Neural cell (in vitro differentiated cells): ENCODE results near the gene YWHAG. TPM values are rescaled to one million over a fixed set of nuclear protein-coding genes. Genes with fewer than 3 reads are reported as not detected.

Source experiments
- H2AFZ ChIP-seq: fragments of 200-600, 300-800 bp; sonication (generic), shearing (Covaris generic); 2 replicates; pipeline ENCODE4 v1.6.0; 2014; ENCODE audit warnings: low read depth, mild to moderate bottlenecking, antibody characterized with exemption, low read length, moderate library complexity
- H3F3A ChIP-seq: fragments of 200-600 bp; shearing (Covaris generic); 2 replicates; pipeline ENCODE4 v1.6.1; 2016; ENCODE audit warnings: mild to moderate bottlenecking, moderate library complexity, mixed read lengths, antibody characterized with exemption, low read length; ENCODE audit not compliant: insufficient read depth, poor library complexity, severe bottlenecking
- H3K27ac ChIP-seq: fragments of 200-600, 300-800 bp; sonication (generic), shearing (Covaris generic); 2 replicates; pipeline ENCODE4 v1.5.1; 2014; ENCODE audit warnings: mild to moderate bottlenecking, low read length, moderate library complexity
- H3K27me3 ChIP-seq: fragments of 300-800, 200-600 bp; sonication (generic), shearing (Covaris generic); 2 replicates; pipeline ENCODE4 v1.6.0; 2014; ENCODE audit warnings: mild to moderate bottlenecking, low read depth, low read length, moderate library complexity; ENCODE audit not compliant: insufficient read depth
- H3K36me3 ChIP-seq: fragments of 300-800, 200-600 bp; sonication (generic), shearing (Covaris generic); 2 replicates; pipeline ENCODE4 v1.5.1; 2014; ENCODE audit warnings: mild to moderate bottlenecking, antibody characterized with exemption, low read length, moderate library complexity; ENCODE audit not compliant: insufficient read depth
- H3K4me2 ChIP-seq: fragments of 300-800, 200-600 bp; sonication (generic), shearing (Covaris generic); 2 replicates; pipeline ENCODE4 v1.6.0; 2014; ENCODE audit warnings: mild to moderate bottlenecking, low read length
- H3K4me3 ChIP-seq: fragments of 300-800, 200-600 bp; sonication (generic), shearing (Covaris generic); 2 replicates; pipeline ENCODE4 v1.5.1; 2014; ENCODE audit warnings: mild to moderate bottlenecking, low read length, moderate library complexity
- H3K79me2 ChIP-seq: fragments of 200-600 bp; shearing (Covaris generic); replicated peaks from 2 replicates; pipeline ENCODE4 v1.6.0; 2014; ENCODE audit warnings: mild to moderate bottlenecking, low read length, moderate library complexity; ENCODE audit not compliant: insufficient read depth
- H3K9ac ChIP-seq: fragments of 300-800, 200-600 bp; sonication (generic), shearing (Covaris generic); 2 replicates; pipeline ENCODE4 v1.6.1; 2016; ENCODE audit warnings: mild to moderate bottlenecking, low read length, mixed read lengths
- H3K9me2 ChIP-seq: fragments of 200-600 bp; shearing (Covaris generic); 2 replicates; pipeline ENCODE4 v1.6.1; 2016; ENCODE audit warnings: mild to moderate bottlenecking, low read length, mixed read lengths; ENCODE audit not compliant: insufficient read depth
- H3K9me3 ChIP-seq: fragments of 200-600, 300-800 bp; sonication (generic), shearing (Covaris generic); 2 replicates; pipeline ENCODE4 v1.6.1; 2016; ENCODE audit warnings: mild to moderate bottlenecking, mixed run types, low read length, moderate library complexity, mixed read lengths
- H4K20me1 ChIP-seq: fragments of 200-600 bp; shearing (Covaris generic); 2 replicates; pipeline ENCODE4 v1.6.1; 2016; ENCODE audit warnings: mild to moderate bottlenecking, mixed run types; ENCODE audit not compliant: insufficient read depth
- EP300 ChIP-seq: fragments of 450-650 bp; conservative IDR thresholded peaks from 2 replicates; pipeline ENCODE4 v1.6.1; 2014; ENCODE audit warnings: antibody characterized with exemption, mild to moderate bottlenecking, moderate library complexity; ENCODE audit not compliant: poor library complexity, severe bottlenecking
- EZH2 ChIP-seq: fragments of 200-600, 300-800 bp; shearing (Covaris generic), sonication (generic); IDR thresholded peaks from 2 replicates; pipeline ENCODE4 v1.6.1; 2014; ENCODE audit warnings: antibody characterized with exemption, low read length, borderline replicate concordance, mild to moderate bottlenecking; ENCODE audit not compliant: insufficient read depth, poor library complexity, severe bottlenecking
- MXI1 ChIP-seq: fragments of 450-650 bp; conservative IDR thresholded peaks from 2 replicates; pipeline ENCODE4 v1.6.1; 2014; ENCODE audit warnings: antibody characterized with exemption, mild to moderate bottlenecking; ENCODE audit not compliant: poor library complexity, severe bottlenecking
- POLR2AphosphoS5 ChIP-seq: IDR thresholded peaks from 2 replicates; pipeline ENCODE4 v1.6.1; 2012
- RAD21 ChIP-seq: fragments of 450-650 bp; conservative IDR thresholded peaks from 2 replicates; pipeline ENCODE4 v1.6.1; 2014; ENCODE audit warnings: antibody characterized with exemption, mild to moderate bottlenecking, moderate library complexity
- SMC3 ChIP-seq: fragments of 450-650 bp; conservative IDR thresholded peaks from 2 replicates; pipeline ENCODE4 v1.6.1; 2014; ENCODE audit warnings: antibody characterized with exemption, mild to moderate bottlenecking, moderate library complexity; ENCODE audit not compliant: poor library complexity
- TAF1 ChIP-seq: IDR thresholded peaks from 2 replicates; pipeline ENCODE4 v1.6.1; 2012; ENCODE audit warnings: low read depth
- polyA plus RNA-seq: library from polyadenylated mRNA; depleted of rRNA; stranded (reverse); fragments of >200 nt; gene quantifications from 2 replicates; pipeline ENCODE4 v1.2.3, GENCODE V29; 2014
- TF ChIP-seq, protein P1 (sequence below): fragments of 450-650 bp; IDR thresholded peaks from 2 replicates; pipeline ENCODE4 v1.5.1; 2014; ENCODE audit warnings: antibody characterized with exemption, mild to moderate bottlenecking, moderate library complexity; ENCODE audit not compliant: poor library complexity, severe bottlenecking
- TF ChIP-seq, protein P2 (sequence below): IDR thresholded peaks from 2 replicates; pipeline ENCODE4 v1.6.1; 2012; ENCODE audit warnings: borderline replicate concordance

Gene YWHAG
- polyA plus RNA-seq, 1 donor from 2014 or later, result 284 TPM

DNA sequence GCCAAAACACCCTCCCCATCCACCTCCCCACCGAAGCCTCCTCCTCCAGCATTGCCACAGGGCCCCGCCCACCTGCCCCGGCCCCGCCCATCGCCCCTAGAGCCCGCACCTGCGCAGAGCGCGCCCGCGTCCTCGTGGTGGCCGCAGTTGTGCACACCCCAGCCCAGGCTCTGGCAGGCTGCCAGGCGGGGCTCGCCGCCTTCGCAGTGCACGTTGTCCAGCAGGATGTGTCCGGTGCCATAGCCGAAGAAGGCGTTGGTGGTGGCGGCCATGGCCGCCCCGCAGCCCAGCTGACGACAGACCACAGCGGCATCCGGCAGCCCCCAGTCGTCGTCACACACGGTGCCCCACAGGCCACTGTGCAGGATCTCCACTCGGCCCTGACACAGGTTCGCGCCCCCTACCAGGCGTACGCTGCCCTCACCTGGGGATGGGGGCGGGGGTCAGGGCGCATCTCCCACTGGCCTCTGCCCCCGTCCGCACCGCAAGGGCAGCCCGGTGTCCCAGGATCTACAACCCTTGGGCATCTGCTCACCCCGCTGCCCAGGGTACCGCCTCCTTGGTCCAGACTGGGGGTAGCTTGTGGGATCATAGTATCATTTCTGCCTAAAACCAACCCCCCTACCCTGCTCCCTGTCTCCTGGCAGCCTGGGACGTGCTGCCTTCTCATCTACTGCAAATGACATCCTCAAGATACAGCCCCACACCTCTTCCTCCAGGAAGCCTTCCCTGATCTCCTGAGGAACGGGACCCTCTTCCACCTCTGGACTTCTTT is 38.8 kb upstream of the YWHAG start:
- H3K4me2 ChIP-seq, result no peak overlapping the region
- no peaks in the 10 kb centered on the region for H4K20me1 ChIP-seq
- H3F3A ChIP-seq, result no peaks in the 10 kb centered on the region
- no peak for TF ChIP-seq POLR2AphosphoS5
- TF ChIP-seq, protein P1, sequence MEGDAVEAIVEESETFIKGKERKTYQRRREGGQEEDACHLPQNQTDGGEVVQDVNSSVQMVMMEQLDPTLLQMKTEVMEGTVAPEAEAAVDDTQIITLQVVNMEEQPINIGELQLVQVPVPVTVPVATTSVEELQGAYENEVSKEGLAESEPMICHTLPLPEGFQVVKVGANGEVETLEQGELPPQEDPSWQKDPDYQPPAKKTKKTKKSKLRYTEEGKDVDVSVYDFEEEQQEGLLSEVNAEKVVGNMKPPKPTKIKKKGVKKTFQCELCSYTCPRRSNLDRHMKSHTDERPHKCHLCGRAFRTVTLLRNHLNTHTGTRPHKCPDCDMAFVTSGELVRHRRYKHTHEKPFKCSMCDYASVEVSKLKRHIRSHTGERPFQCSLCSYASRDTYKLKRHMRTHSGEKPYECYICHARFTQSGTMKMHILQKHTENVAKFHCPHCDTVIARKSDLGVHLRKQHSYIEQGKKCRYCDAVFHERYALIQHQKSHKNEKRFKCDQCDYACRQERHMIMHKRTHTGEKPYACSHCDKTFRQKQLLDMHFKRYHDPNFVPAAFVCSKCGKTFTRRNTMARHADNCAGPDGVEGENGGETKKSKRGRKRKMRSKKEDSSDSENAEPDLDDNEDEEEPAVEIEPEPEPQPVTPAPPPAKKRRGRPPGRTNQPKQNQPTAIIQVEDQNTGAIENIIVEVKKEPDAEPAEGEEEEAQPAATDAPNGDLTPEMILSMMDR, result no peak
- TF ChIP-seq MXI1, result no peak
- TF ChIP-seq TAF1, result no peak
- TF ChIP-seq EP300, result no peak
- TF ChIP-seq SMC3, result no peak
- no peaks in the 10 kb centered on the region for H3K9me3 ChIP-seq
- no peaks in the 10 kb centered on the region for H3K27me3 ChIP-seq
- no peak overlapping the region for H3K9ac ChIP-seq
- no peak overlapping the region for H3K27ac ChIP-seq
- no peak overlapping the region for H3K4me3 ChIP-seq
- no peak overlapping the region for H2AFZ ChIP-seq
- H3K79me2 ChIP-seq, result no peaks in the 10 kb centered on the region
- no peaks in the 10 kb centered on the region for H3K9me2 ChIP-seq
- H3K36me3 ChIP-seq, result no peaks in the 10 kb centered on the region

DNA sequence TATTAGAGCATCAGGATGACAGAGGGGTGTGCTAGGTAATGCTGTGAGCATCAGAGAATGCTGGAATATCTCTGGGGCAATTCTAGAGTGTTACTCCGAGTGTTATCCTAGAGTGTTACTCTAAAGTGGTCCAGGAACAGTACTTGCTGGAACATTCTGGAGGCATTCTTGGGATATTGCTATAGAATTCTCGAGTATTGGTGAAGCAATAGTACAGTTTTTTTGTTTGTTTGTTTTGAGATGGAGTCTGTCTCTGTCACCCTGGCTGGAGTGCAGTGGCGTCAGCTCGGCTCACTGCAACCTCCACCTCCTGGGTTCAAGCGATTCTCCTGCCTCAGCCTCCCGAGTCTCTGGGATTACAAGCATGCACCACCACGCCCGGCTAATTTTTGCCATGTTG is 38.1 kb upstream of the YWHAG start:
- Histone ChIP-seq H4K20me1 (no peaks in the 10 kb centered on the region), H3K9me2 (no peaks in the 10 kb centered on the region), H2AFZ (no peak overlapping the region), H3K4me3 (no peak overlapping the region), H3K27ac (no peak overlapping the region), H3K9me3 (no peaks in the 10 kb centered on the region), H3F3A (no peaks in the 10 kb centered on the region), H3K27me3 (no peaks in the 10 kb centered on the region), H3K4me2 (no peak overlapping the region), H3K9ac (no peak overlapping the region), H3K79me2 (no peaks in the 10 kb centered on the region), H3K36me3 (no peaks in the 10 kb centered on the region)
- no peak for TF ChIP-seq RAD21
- no peak for TF ChIP-seq MXI1
- no peak for TF ChIP-seq EZH2
- TF ChIP-seq SMC3, result no peak
- no peak for TF ChIP-seq POLR2AphosphoS5
- TF ChIP-seq EP300, result no peak
- TF ChIP-seq TAF1, result no peak
- TF ChIP-seq, protein P2, sequence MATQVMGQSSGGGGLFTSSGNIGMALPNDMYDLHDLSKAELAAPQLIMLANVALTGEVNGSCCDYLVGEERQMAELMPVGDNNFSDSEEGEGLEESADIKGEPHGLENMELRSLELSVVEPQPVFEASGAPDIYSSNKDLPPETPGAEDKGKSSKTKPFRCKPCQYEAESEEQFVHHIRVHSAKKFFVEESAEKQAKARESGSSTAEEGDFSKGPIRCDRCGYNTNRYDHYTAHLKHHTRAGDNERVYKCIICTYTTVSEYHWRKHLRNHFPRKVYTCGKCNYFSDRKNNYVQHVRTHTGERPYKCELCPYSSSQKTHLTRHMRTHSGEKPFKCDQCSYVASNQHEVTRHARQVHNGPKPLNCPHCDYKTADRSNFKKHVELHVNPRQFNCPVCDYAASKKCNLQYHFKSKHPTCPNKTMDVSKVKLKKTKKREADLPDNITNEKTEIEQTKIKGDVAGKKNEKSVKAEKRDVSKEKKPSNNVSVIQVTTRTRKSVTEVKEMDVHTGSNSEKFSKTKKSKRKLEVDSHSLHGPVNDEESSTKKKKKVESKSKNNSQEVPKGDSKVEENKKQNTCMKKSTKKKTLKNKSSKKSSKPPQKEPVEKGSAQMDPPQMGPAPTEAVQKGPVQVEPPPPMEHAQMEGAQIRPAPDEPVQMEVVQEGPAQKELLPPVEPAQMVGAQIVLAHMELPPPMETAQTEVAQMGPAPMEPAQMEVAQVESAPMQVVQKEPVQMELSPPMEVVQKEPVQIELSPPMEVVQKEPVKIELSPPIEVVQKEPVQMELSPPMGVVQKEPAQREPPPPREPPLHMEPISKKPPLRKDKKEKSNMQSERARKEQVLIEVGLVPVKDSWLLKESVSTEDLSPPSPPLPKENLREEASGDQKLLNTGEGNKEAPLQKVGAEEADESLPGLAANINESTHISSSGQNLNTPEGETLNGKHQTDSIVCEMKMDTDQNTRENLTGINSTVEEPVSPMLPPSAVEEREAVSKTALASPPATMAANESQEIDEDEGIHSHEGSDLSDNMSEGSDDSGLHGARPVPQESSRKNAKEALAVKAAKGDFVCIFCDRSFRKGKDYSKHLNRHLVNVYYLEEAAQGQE, result no peak
- TF ChIP-seq, protein P1, result no peak
